Thymus (tissue), 11 donors: Measurements from ENCODE around the gene MYH7. TPM values are rescaled to one million over a fixed set of nuclear protein-coding genes. Genes with fewer than 3 reads are reported as not detected.
"Not testable (repeated sequence)": the region's sequence is repeated elsewhere in the genome, so short reads cannot be mapped to it uniquely, and the experiment has no call there.

ENCODE experiments used
- DNase-seq, 9 donors: peaks; one replicate each; pipeline ENCODE4 v3.0.0-alpha.2; 2013; ENCODE audit warnings: low spot score in 9 of 9, low read depth in 6 of 9, missing footprints in 1 of 9
- H3K27ac ChIP-seq, 2 donors: one replicate each; pipeline ENCODE4 v1.5.1; 2013; ENCODE audit warnings: control low read depth in 1 of 2, low read depth in 1 of 2, low read length in 1 of 2, mild to moderate bottlenecking in 1 of 2, moderate library complexity in 1 of 2
- H3K27me3 ChIP-seq, 2 donors: one replicate each; pipeline ENCODE4 v1.5.1; 2013; ENCODE audit warnings: low read length in 1 of 2; ENCODE audit not compliant: control insufficient read depth in 2 of 2, insufficient read depth in 1 of 2
- H3K36me3 ChIP-seq, 2 donors: one replicate each; pipeline ENCODE4 v1.5.1; 2013; ENCODE audit warnings: low read length in 1 of 2, mild to moderate bottlenecking in 1 of 2, moderate library complexity in 1 of 2; ENCODE audit not compliant: control insufficient read depth in 2 of 2, insufficient read depth in 2 of 2
- H3K4me1 ChIP-seq, 2 donors: one replicate each; pipeline ENCODE4 v1.5.1; 2013; ENCODE audit warnings: low read length in 2 of 2; ENCODE audit not compliant: control insufficient read depth in 2 of 2, insufficient read depth in 2 of 2
- H3K4me3 ChIP-seq, 2 donors: one replicate each; pipeline ENCODE4 v1.5.1; 2013; ENCODE audit warnings: low read length in 2 of 2, control low read depth in 1 of 2, mild to moderate bottlenecking in 1 of 2
- H3K9me3 ChIP-seq, 2 donors: one replicate each; pipeline ENCODE4 v1.5.1; 2013; ENCODE audit warnings: low read length in 1 of 2, mild to moderate bottlenecking in 1 of 2; ENCODE audit not compliant: control insufficient read depth in 2 of 2, insufficient read depth in 1 of 2
- WGBS: extraction: QIAGEN DNeasy Blood & Tissue Kit; methylation state at CpG from one replicate; pipeline ENCODE4 v1.1.7; 2013; 5-methylcytosine and 5-hydroxymethylcytosine counted together
- polyA plus RNA-seq: library from polyadenylated mRNA; stranded (reverse); fragments of 200-250 nt; gene quantifications from one replicate; pipeline ENCODE4 v1.2.3, GENCODE V29; 2013
- total RNA-seq: library from RNA; stranded (reverse); fragments of 120-200 nt; gene quantifications from one replicate; pipeline ENCODE4 v1.2.4, GENCODE V29; 2013
- donor health status: healthy.

MYH7 gene
- total and polyA plus RNA-seq, 2 donors, result 0.09 to 0.46 TPM

- no peak for DNase-seq
- Histone ChIP-seq H3K4me1 (no peaks in the 10 kb centered on the region), H3K27me3 (peaks cover 0 to 5% of the 10 kb centered on the region in 2 donors), H3K9me3 (no peaks in the 10 kb centered on the region), H3K27ac (no peak overlapping the region), H3K36me3 (no peaks in the 10 kb centered on the region), H3K4me3 (no peak overlapping the region)
- 97% methylated on average over 3 of the region's 3 CpGs for WGBS
Measured at GRCh38 chr14:23399136-23399535, 36.3 kb downstream of the MYH7 start.

- WGBS, result 94% methylated on average over 4 of the region's 4 CpGs
- H3K27me3 ChIP-seq, result peaks cover 0 to 5% of the 10 kb centered on the region in 2 donors
- H3K27ac ChIP-seq, result no peak overlapping the region
Measured at GRCh38 chr14:23398348-23398747, 37.1 kb downstream of the MYH7 start.

GRCh38 chr14:23396781-23397407 is 38.6 kb downstream of the MYH7 start:
- no peak for DNase-seq
- Histone ChIP-seq H3K4me3 (no peak overlapping the region), H3K9me3 (no peaks in the 10 kb centered on the region), H3K27me3 (peaks cover 0 to 5% of the 10 kb centered on the region in 2 donors), H3K36me3 (no peaks in the 10 kb centered on the region), H3K27ac (no peak overlapping the region), H3K4me1 (no peaks in the 10 kb centered on the region)
- WGBS, result 98% methylated on average over 10 of the region's 10 CpGs

More at GRCh38 chr14:23398348-23398747, 37.1 kb downstream of the MYH7 start:
- DNase-seq, result no peak
- Histone ChIP-seq H3K36me3 (no peaks in the 10 kb centered on the region), H3K9me3 (no peaks in the 10 kb centered on the region), H3K4me3 (no peak overlapping the region), H3K4me1 (no peaks in the 10 kb centered on the region)

- Histone ChIP-seq H3K4me3 (no peak overlapping the region), H3K9me3 (no peaks in the 10 kb centered on the region), H3K27ac (no peak overlapping the region), H3K36me3 (no peaks in the 10 kb centered on the region), H3K27me3 (peaks cover 0 to 5% of the 10 kb centered on the region in 2 donors), H3K4me1 (no peaks in the 10 kb centered on the region)
- DNase-seq, result no peak
- WGBS, result 95% methylated on average over 10 of the region's 10 CpGs
Measured at GRCh38 chr14:23396126-23396525, 39.3 kb downstream of the MYH7 start.

- 92% methylated on average over 7 of the region's 7 CpGs for WGBS
- peaks cover 0 to 5% of the 10 kb centered on the region in 2 donors for H3K27me3 ChIP-seq
- no peak for DNase-seq
- H3K27ac ChIP-seq, result no peak overlapping the region
- H3K9me3 ChIP-seq, result no peaks in the 10 kb centered on the region
- H3K4me1 ChIP-seq, result no peaks in the 10 kb centered on the region
- H3K4me3 ChIP-seq, result no peak overlapping the region
- no peaks in the 10 kb centered on the region for H3K36me3 ChIP-seq
Measured at GRCh38 chr14:23392613-23393012, 42.8 kb downstream of the MYH7 start.

GRCh38 chr14:23389871-23390270 is 45.6 kb downstream of the MYH7 start:
- H3K36me3 ChIP-seq, H3K9me3 ChIP-seq, H3K4me3 ChIP-seq, H3K27me3 ChIP-seq, H3K27ac ChIP-seq, H3K4me1 ChIP-seq, DNase-seq: not testable (repeated sequence)
- 98% methylated on average over 4 of the region's 19 CpGs for WGBS

- Histone ChIP-seq H3K27me3 (peaks cover 0 to 8% of the 10 kb centered on the region in 2 donors), H3K36me3 (no peaks in the 10 kb centered on the region), H3K9me3 (no peaks in the 10 kb centered on the region), H3K27ac (no peak overlapping the region), H3K4me1 (no peaks in the 10 kb centered on the region), H3K4me3 (no peak overlapping the region)
- no peak for DNase-seq
- 82% methylated on average over 12 of the region's 12 CpGs for WGBS
Measured at GRCh38 chr14:23389396-23389795, 46.1 kb downstream of the MYH7 start.

GRCh38 chr14:23388996-23389395 is 46.5 kb downstream of the MYH7 start:
- no peak overlapping the region for H3K4me3 ChIP-seq
- no peak for DNase-seq
- H3K36me3 ChIP-seq, result no peaks in the 10 kb centered on the region
- H3K27ac ChIP-seq, result no peak overlapping the region
- no peaks in the 10 kb centered on the region for H3K9me3 ChIP-seq
- H3K27me3 ChIP-seq, result peaks cover 0 to 8% of the 10 kb centered on the region in 2 donors
- H3K4me1 ChIP-seq, result no peaks in the 10 kb centered on the region
- 98% methylated on average over 8 of the region's 8 CpGs for WGBS

- DNase-seq, result no peak
- peaks cover 0 to 8% of the 10 kb centered on the region in 2 donors for H3K27me3 ChIP-seq
- no peaks in the 10 kb centered on the region for H3K36me3 ChIP-seq
- no peak overlapping the region for H3K4me3 ChIP-seq
- H3K27ac ChIP-seq, result no peak overlapping the region
- no peaks in the 10 kb centered on the region for H3K4me1 ChIP-seq
- WGBS, result 92% methylated on average over 26 of the region's 26 CpGs
- no peaks in the 10 kb centered on the region for H3K9me3 ChIP-seq
Measured at GRCh38 chr14:23387916-23388882, 47.3 kb downstream of the MYH7 start.
